Liver (tissue), 9 donors: ENCODE data around the gene AADACL4. TPM values are rescaled to one million over a fixed set of nuclear protein-coding genes. Genes with fewer than 3 reads are reported as not detected.
A peak's percentile ranks its signal among the peaks of the same experiment; 100 is the strongest.

Experiments
- DNase-seq: peaks from one replicate; pipeline ENCODE4 v3.0.0-alpha.2; 2017; ENCODE audit warnings: low spot score
- H3K27ac ChIP-seq, 2 donors: one replicate each; pipeline ENCODE4 v1.7.0; 2013; ENCODE audit warnings: inconsistent platforms in 2 of 2, low read length in 2 of 2, control low read depth in 1 of 2, low read depth in 1 of 2, mild to moderate bottlenecking in 1 of 2
- H3K27me3 ChIP-seq, 4 donors: one replicate each; pipeline versions ENCODE4 v1.6.1 to v1.7.0; 2013; ENCODE audit warnings: low read length in 3 of 4, inconsistent platforms in 1 of 4, mild to moderate bottlenecking in 1 of 4, moderate library complexity in 1 of 4; ENCODE audit not compliant: control insufficient read depth in 4 of 4, insufficient read depth in 4 of 4
- H3K36me3 ChIP-seq, 4 donors: one replicate each; pipeline versions ENCODE4 v1.6.1 to v1.7.0; 2013; ENCODE audit warnings: low read length in 3 of 4, mild to moderate bottlenecking in 3 of 4, low read depth in 1 of 4, moderate library complexity in 1 of 4; ENCODE audit not compliant: control insufficient read depth in 4 of 4, insufficient read depth in 3 of 4
- H3K4me1 ChIP-seq, 4 donors: one replicate each; pipeline versions ENCODE4 v1.6.1 to v1.7.0; 2013; ENCODE audit warnings: low read length in 3 of 4, mild to moderate bottlenecking in 3 of 4, moderate library complexity in 1 of 4; ENCODE audit not compliant: control insufficient read depth in 4 of 4, insufficient read depth in 4 of 4
- H3K4me3 ChIP-seq, 3 donors: one replicate each; pipeline versions ENCODE4 v1.6.1 to v1.7.0; 2013; ENCODE audit warnings: low read length in 3 of 3, control low read depth in 1 of 3, low read depth in 1 of 3, mild to moderate bottlenecking in 1 of 3
- H3K9ac ChIP-seq, 2 donors: one replicate each; pipeline ENCODE4 v1.7.0; 2013; ENCODE audit warnings: low read length in 2 of 2, mild to moderate bottlenecking in 2 of 2, moderate library complexity in 2 of 2, control low read depth in 1 of 2, low read depth in 1 of 2
- H3K9me3 ChIP-seq, 4 donors: one replicate each; pipeline versions ENCODE4 v1.6.1 to v1.7.0; 2013; ENCODE audit warnings: low read length in 3 of 4; ENCODE audit not compliant: control insufficient read depth in 4 of 4
- EGR1 ChIP-seq, 2 donors: IDR thresholded peaks; 2 replicates each; pipeline ENCODE4 v1.6.1; 2016 to 2018; ENCODE audit warnings: antibody characterized with exemption in 2 of 2, low read depth in 2 of 2
- FOXA1 ChIP-seq: IDR thresholded peaks from 2 replicates; pipeline ENCODE4 v1.6.1; 2016; ENCODE audit warnings: antibody characterized with exemption
- FOXA2 ChIP-seq: IDR thresholded peaks from 2 replicates; pipeline ENCODE4 v1.6.1; 2016; ENCODE audit warnings: antibody characterized with exemption
- GABPA ChIP-seq, 2 donors: IDR thresholded peaks in 1 of 2; conservative IDR thresholded peaks in 1 of 2; 2 replicates each; pipeline ENCODE4 v1.6.1; 2016; ENCODE audit warnings: antibody characterized with exemption in 2 of 2, mild to moderate bottlenecking in 1 of 2, moderate library complexity in 1 of 2
- HNF4A ChIP-seq, 2 donors: conservative IDR thresholded peaks; 2 replicates each; pipeline ENCODE4 v1.6.1; 2016; ENCODE audit warnings: antibody characterized with exemption in 2 of 2, mild to moderate bottlenecking in 2 of 2
- HNF4G ChIP-seq: IDR thresholded peaks from 2 replicates; pipeline ENCODE4 v1.6.1; 2016; ENCODE audit warnings: antibody characterized with exemption
- JUND ChIP-seq, 2 donors: IDR thresholded peaks; 2 replicates each; pipeline ENCODE4 v1.6.1; 2016; ENCODE audit warnings: antibody characterized with exemption in 2 of 2
- MAX ChIP-seq: IDR thresholded peaks from 2 replicates; pipeline ENCODE4 v1.6.1; 2016; ENCODE audit warnings: antibody characterized with exemption
- NR2F2 ChIP-seq: IDR thresholded peaks from 2 replicates; pipeline ENCODE4 v1.6.1; 2016; ENCODE audit warnings: antibody characterized with exemption
- RAD21 ChIP-seq, 2 donors: IDR thresholded peaks; 2 replicates each; pipeline ENCODE4 v1.6.1; 2016; ENCODE audit warnings: antibody characterized with exemption in 2 of 2, mild to moderate bottlenecking in 2 of 2
- RXRA ChIP-seq, 2 donors: IDR thresholded peaks; 2 replicates each; pipeline ENCODE4 v1.6.1; 2017 to 2018; ENCODE audit warnings: antibody characterized with exemption in 2 of 2, mild to moderate bottlenecking in 1 of 2
- SP1 ChIP-seq: IDR thresholded peaks from 2 replicates; pipeline ENCODE4 v1.6.1; 2018; ENCODE audit warnings: antibody characterized with exemption, mild to moderate bottlenecking
- TAF1 ChIP-seq: conservative IDR thresholded peaks from 2 replicates; pipeline ENCODE4 v1.6.1; 2016; ENCODE audit warnings: antibody characterized with exemption, mild to moderate bottlenecking
- YY1 ChIP-seq: IDR thresholded peaks from 2 replicates; pipeline ENCODE4 v1.6.1; 2016; ENCODE audit warnings: antibody characterized with exemption, mild to moderate bottlenecking
- WGBS: extraction: QIAGEN DNeasy Blood & Tissue Kit; methylation state at CpG from one replicate; pipeline ENCODE4 v1.1.7; 2013; 5-methylcytosine and 5-hydroxymethylcytosine counted together
- polyA plus RNA-seq, 2 donors: library from polyadenylated mRNA; stranded (reverse) in 1 of 2; unstranded in 1 of 2; fragments of 200-250 nt in 1 of 2; fragments of >200 nt in 1 of 2; fragmentation: Nextera tagmentation in 1 of 2; extraction: Ambion mirVana in 1 of 2; gene quantifications; one replicate each; pipeline versions ENCODE4 v1.2.1 to v1.2.3, GENCODE V29; 2013 to 2015
- total RNA-seq, 2 donors: library from RNA; depleted of rRNA; stranded (reverse); fragments of >200 nt; gene quantifications; one replicate each; pipeline ENCODE4 v1.2.3, GENCODE V29; 2014
- TF ChIP-seq, protein P1 (sequence below): IDR thresholded peaks from 2 replicates; pipeline ENCODE4 v1.6.1; 2016; ENCODE audit warnings: antibody characterized with exemption, mild to moderate bottlenecking
- TF ChIP-seq, protein P2 (sequence below): IDR thresholded peaks from 2 replicates; pipeline ENCODE4 v1.6.1; 2016; ENCODE audit warnings: antibody characterized with exemption
- TF ChIP-seq, protein P3 (sequence below): fragments of 150-350 bp; IDR thresholded peaks from 2 replicates; pipeline ENCODE4 v1.5.1; 2017; ENCODE audit warnings: improper control_type of control experiment, low read depth, low read length; ENCODE audit not compliant: missing input control
- TF ChIP-seq, protein P4 (sequence below): IDR thresholded peaks from 2 replicates; pipeline ENCODE4 v1.6.1; 2016; ENCODE audit warnings: antibody characterized with exemption
- donor health status: healthy.
- donor health status: healthy.
- donor health status: healthy.
- donor health status: healthy.
- donor health status: healthy.

AADACL4 gene
- total and polyA plus RNA-seq, 4 donors, result not detected

DNA sequence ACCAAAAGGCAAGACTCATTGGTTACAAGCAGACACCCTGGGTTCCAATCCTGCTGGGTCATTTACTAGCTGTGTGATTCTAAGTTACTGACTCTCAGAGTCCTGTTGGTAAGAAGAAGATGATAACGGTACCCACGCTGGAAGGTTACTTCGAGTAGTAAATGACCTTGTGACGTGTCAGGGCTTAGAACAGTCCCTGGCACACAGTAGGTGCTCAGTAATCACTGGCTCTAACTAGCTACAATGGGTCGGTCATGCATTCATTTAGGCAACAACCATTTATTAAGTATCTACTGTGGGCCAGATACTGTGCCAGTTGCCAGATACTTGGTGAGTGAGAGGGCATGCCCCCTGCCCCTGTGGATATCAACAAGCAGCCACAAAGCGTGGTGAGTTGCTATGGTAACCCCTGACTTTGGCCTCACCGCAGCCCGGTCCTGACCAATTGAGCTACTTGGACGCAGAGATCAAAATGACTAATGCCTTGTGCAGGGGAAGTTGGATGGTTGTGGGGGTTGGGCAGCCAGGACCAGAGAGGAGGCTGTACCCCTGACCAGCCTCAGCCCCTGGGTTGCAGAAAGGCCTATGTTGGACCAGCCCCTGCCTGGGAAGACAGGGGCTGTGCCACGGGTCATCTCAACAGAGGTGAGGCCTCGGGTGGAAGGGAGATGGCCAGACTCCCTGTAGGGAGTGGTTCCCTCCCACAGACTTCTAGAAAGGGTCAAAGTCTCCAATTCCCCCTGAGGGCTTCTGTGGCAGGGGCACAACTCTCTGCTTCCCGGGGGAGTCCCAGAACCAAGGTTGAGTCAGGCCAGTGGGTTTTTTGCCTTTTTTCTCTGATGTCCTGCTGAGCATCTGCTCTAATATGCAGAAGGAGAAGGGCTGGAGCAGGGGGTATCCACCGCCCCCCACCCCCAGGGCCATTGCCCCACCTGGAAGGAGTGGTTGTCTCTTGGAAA is 41.9 kb upstream of the AADACL4 start:
- Histone ChIP-seq H3K4me1 (peaks cover 40 to 87% (median 81%) of the 10 kb centered on the region in 4 donors), H3K4me3 (no peak overlapping the region), H3K9me3 (no peaks in the 10 kb centered on the region), H3K9ac (peak overlapping the region in 1 of 2 donors; percentile 11), H3K27ac (peak overlapping the region; percentile 94 to 96), H3K36me3 (peaks cover 0 to 4% (median 1%) of the 10 kb centered on the region in 4 donors), H3K27me3 (no peaks in the 10 kb centered on the region)
- WGBS, result 44% methylated on average over 13 of the region's 13 CpGs
- DNase-seq, result no peak
- TF ChIP-seq FOXA2, result no peak
- peak; percentile 24 to 60 for TF ChIP-seq RXRA (IDR thresholded peaks at IDR 0.05)
- TF ChIP-seq RAD21 (IDR thresholded peaks at IDR 0.05), result no peak
- TF ChIP-seq JUND (IDR thresholded peaks at IDR 0.05), result peak in 1 of 2 donors; percentile 30
- TF ChIP-seq MAX, result no peak
- TF ChIP-seq FOXA1, result no peak
- no peak for TF ChIP-seq SP1
- peak; percentile 23 for TF ChIP-seq NR2F2
- TF ChIP-seq, protein P1, sequence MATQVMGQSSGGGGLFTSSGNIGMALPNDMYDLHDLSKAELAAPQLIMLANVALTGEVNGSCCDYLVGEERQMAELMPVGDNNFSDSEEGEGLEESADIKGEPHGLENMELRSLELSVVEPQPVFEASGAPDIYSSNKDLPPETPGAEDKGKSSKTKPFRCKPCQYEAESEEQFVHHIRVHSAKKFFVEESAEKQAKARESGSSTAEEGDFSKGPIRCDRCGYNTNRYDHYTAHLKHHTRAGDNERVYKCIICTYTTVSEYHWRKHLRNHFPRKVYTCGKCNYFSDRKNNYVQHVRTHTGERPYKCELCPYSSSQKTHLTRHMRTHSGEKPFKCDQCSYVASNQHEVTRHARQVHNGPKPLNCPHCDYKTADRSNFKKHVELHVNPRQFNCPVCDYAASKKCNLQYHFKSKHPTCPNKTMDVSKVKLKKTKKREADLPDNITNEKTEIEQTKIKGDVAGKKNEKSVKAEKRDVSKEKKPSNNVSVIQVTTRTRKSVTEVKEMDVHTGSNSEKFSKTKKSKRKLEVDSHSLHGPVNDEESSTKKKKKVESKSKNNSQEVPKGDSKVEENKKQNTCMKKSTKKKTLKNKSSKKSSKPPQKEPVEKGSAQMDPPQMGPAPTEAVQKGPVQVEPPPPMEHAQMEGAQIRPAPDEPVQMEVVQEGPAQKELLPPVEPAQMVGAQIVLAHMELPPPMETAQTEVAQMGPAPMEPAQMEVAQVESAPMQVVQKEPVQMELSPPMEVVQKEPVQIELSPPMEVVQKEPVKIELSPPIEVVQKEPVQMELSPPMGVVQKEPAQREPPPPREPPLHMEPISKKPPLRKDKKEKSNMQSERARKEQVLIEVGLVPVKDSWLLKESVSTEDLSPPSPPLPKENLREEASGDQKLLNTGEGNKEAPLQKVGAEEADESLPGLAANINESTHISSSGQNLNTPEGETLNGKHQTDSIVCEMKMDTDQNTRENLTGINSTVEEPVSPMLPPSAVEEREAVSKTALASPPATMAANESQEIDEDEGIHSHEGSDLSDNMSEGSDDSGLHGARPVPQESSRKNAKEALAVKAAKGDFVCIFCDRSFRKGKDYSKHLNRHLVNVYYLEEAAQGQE, result no peak
- TF ChIP-seq TAF1, result no peak
- no peak for TF ChIP-seq YY1
- no peak for TF ChIP-seq GABPA (IDR thresholded peaks at IDR 0.05 in 1 of 2, conservative IDR thresholded peaks at IDR 0.05 in 1 of 2)
- TF ChIP-seq EGR1 (IDR thresholded peaks at IDR 0.05; ENCODE audit: low read depth in 2 of 2), result no peak
- TF ChIP-seq, protein P2, sequence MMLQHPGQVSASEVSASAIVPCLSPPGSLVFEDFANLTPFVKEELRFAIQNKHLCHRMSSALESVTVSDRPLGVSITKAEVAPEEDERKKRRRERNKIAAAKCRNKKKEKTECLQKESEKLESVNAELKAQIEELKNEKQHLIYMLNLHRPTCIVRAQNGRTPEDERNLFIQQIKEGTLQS, result no peak
- peak in 1 of 2 donors; percentile 59 for TF ChIP-seq HNF4A (conservative IDR thresholded peaks at IDR 0.05)
- TF ChIP-seq, protein P3, sequence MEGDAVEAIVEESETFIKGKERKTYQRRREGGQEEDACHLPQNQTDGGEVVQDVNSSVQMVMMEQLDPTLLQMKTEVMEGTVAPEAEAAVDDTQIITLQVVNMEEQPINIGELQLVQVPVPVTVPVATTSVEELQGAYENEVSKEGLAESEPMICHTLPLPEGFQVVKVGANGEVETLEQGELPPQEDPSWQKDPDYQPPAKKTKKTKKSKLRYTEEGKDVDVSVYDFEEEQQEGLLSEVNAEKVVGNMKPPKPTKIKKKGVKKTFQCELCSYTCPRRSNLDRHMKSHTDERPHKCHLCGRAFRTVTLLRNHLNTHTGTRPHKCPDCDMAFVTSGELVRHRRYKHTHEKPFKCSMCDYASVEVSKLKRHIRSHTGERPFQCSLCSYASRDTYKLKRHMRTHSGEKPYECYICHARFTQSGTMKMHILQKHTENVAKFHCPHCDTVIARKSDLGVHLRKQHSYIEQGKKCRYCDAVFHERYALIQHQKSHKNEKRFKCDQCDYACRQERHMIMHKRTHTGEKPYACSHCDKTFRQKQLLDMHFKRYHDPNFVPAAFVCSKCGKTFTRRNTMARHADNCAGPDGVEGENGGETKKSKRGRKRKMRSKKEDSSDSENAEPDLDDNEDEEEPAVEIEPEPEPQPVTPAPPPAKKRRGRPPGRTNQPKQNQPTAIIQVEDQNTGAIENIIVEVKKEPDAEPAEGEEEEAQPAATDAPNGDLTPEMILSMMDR, result no peak
- TF ChIP-seq, protein P4, sequence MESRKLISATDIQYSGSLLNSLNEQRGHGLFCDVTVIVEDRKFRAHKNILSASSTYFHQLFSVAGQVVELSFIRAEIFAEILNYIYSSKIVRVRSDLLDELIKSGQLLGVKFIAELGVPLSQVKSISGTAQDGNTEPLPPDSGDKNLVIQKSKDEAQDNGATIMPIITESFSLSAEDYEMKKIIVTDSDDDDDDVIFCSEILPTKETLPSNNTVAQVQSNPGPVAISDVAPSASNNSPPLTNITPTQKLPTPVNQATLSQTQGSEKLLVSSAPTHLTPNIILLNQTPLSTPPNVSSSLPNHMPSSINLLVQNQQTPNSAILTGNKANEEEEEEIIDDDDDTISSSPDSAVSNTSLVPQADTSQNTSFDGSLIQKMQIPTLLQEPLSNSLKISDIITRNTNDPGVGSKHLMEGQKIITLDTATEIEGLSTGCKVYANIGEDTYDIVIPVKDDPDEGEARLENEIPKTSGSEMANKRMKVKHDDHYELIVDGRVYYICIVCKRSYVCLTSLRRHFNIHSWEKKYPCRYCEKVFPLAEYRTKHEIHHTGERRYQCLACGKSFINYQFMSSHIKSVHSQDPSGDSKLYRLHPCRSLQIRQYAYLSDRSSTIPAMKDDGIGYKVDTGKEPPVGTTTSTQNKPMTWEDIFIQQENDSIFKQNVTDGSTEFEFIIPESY, result no peak
- no peak for TF ChIP-seq HNF4G
